ENCODE results near the gene BNIP2.

GRCh38 chr15:59703979-59704796 is 15.1 kb upstream of the BNIP2 start:
- no peak for TF ChIP-seq EZH2phosphoT487 (IDR thresholded peaks at IDR 0.05)
- no peak for TF ChIP-seq CTCF (IDR thresholded peaks at IDR 0.05)
- TF ChIP-seq EZH2 (IDR thresholded peaks at IDR 0.05), result no peak

Data from neural progenitor cell (in vitro differentiated cells).